SK-N-SH (cell line): ENCODE measurements around the gene FBXO15. TPM values are rescaled to one million over a fixed set of nuclear protein-coding genes. Genes with fewer than 3 reads are reported as not detected.

Experiments used
- CTCF ChIA-PET: fragments of 300-600, 350-600 bp; formaldehyde crosslinking; extraction: SDS; loops from one replicate; lab custom pipeline; 2021; lab: Yijun Ruan, JAX
- POLR2A ChIA-PET: fragments of 350-600 bp; sonication (Branson Sonifier 250); formaldehyde crosslinking; extraction: SDS; loops from one replicate; lab custom pipeline; 2020; ENCODE audit warnings: antibody characterized with exemption, inconsistent platforms; lab: Yijun Ruan, JAX
- DNase-seq: peaks from one replicate; pipeline ENCODE4 v3.0.0; 2012
- H2AFZ ChIP-seq: fragments of 200-600 bp; sonication (generic); 2 replicates; pipeline ENCODE4 v1.8.1; 2016; ENCODE audit warnings: antibody characterized with exemption, mild to moderate bottlenecking, low read depth
- H3F3A ChIP-seq: fragments of 200-600 bp; sonication (generic); replicated peaks from 2 replicates; pipeline ENCODE3; 2016; ENCODE audit warnings: antibody characterized with exemption, mild to moderate bottlenecking; ENCODE audit not compliant: insufficient read depth
- H3K27ac ChIP-seq, 2 experiments: fragments of 200-500 bp in 1 of 2; fragments of 200-600 bp in 1 of 2; sonication (Bioruptor generic) in 1 of 2; sonication (generic), shearing (Covaris generic) in 1 of 2; 2 replicates each; pipeline versions ENCODE4 v1.5.1 to v1.6.1; 2014 to 2016; ENCODE audit warnings: low read depth in 2 of 2, inconsistent platforms in 1 of 2, low read length in 1 of 2, mild to moderate bottlenecking in 1 of 2, mixed read lengths in 1 of 2
- H3K27me3 ChIP-seq: fragments of 200-600 bp; sonication (generic), shearing (Covaris generic); 2 replicates; pipeline ENCODE4 v1.6.1; 2016; ENCODE audit warnings: mixed run types; ENCODE audit not compliant: insufficient read depth
- H3K36me3 ChIP-seq, 2 experiments: fragments of 200-500 bp in 1 of 2; fragments of 200-600 bp in 1 of 2; sonication (Bioruptor generic) in 1 of 2; sonication (generic) in 1 of 2; replicated peaks in 1 of 2; 2 replicates each; pipeline versions ENCODE3 to v1.5.1; 2014 to 2016; ENCODE audit warnings: low read length in 1 of 2, mild to moderate bottlenecking in 1 of 2; ENCODE audit not compliant: insufficient read depth in 2 of 2, control insufficient read depth in 1 of 2
- H3K4me1 ChIP-seq, 2 experiments: fragments of 200-500 bp in 1 of 2; fragments of 200-600 bp in 1 of 2; sonication (Bioruptor generic) in 1 of 2; sonication (generic), shearing (Covaris generic) in 1 of 2; 2 replicates each; pipeline versions ENCODE4 v1.5.1 to v1.6.1; 2014 to 2016; ENCODE audit warnings: low read depth in 1 of 2, low read length in 1 of 2, mixed run types in 1 of 2; ENCODE audit not compliant: insufficient read depth in 2 of 2, control insufficient read depth in 1 of 2
- H3K4me2 ChIP-seq: fragments of 200-600 bp; sonication (generic), shearing (Covaris generic); 2 replicates; pipeline ENCODE4 v1.6.1; 2017; ENCODE audit warnings: mixed run types
- H3K4me3 ChIP-seq, 2 experiments: fragments of 200-500 bp in 1 of 2; fragments of 200-600 bp in 1 of 2; sonication (Bioruptor generic) in 1 of 2; sonication (generic), shearing (Covaris generic) in 1 of 2; 2 replicates each; pipeline versions ENCODE4 v1.5.1 to v1.8.1; 2014 to 2016; ENCODE audit warnings: low read depth in 2 of 2, inconsistent platforms in 1 of 2, low read length in 1 of 2, mild to moderate bottlenecking in 1 of 2, mixed read lengths in 1 of 2, moderate library complexity in 1 of 2
- H3K79me2 ChIP-seq: fragments of 200-600 bp; sonication (generic); 2 replicates; pipeline ENCODE4 v1.8.1; 2017; ENCODE audit warnings: mild to moderate bottlenecking; ENCODE audit not compliant: insufficient read depth
- H3K9ac ChIP-seq: fragments of 200-600 bp; sonication (generic); 2 replicates; pipeline ENCODE4 v1.6.1; 2017; ENCODE audit warnings: mixed run types
- H3K9me2 ChIP-seq: fragments of 200-600 bp; sonication (generic); 2 replicates; pipeline ENCODE4 v1.6.1; 2017; ENCODE audit warnings: mixed run types
- H3K9me3 ChIP-seq: fragments of 200-600 bp; sonication (generic); 2 replicates; pipeline ENCODE4 v1.6.1; 2017; ENCODE audit warnings: mixed run types, mild to moderate bottlenecking, moderate library complexity
- H4K20me1 ChIP-seq: fragments of 200-600 bp; sonication (generic); 2 replicates; pipeline ENCODE4 v1.6.1; 2017; ENCODE audit warnings: mild to moderate bottlenecking, mixed run types; ENCODE audit not compliant: insufficient read depth
- EP300 ChIP-seq, 2 experiments: IDR thresholded peaks; 2 replicates each; pipeline versions ENCODE4 v1.4.0 to v1.6.1; 2012; ENCODE audit warnings: borderline replicate concordance in 1 of 2, low read depth in 1 of 2, low read length in 1 of 2
- FOSL2 ChIP-seq: IDR thresholded peaks from 2 replicates; pipeline ENCODE4 v1.4.0; 2012; ENCODE audit warnings: low read depth, mild to moderate bottlenecking, moderate library complexity, borderline replicate concordance
- FOXM1 ChIP-seq: IDR thresholded peaks from 2 replicates; pipeline ENCODE4 v1.4.0; 2012; ENCODE audit warnings: low read depth, mild to moderate bottlenecking
- IRF3 ChIP-seq: fragments of 150-350 bp; IDR thresholded peaks from 2 replicates; pipeline ENCODE4 v1.6.1; 2016; ENCODE audit warnings: mild to moderate bottlenecking, low read depth, low read length
- JUND ChIP-seq: IDR thresholded peaks from 2 replicates; pipeline ENCODE4 v1.4.0; 2012
- REST ChIP-seq: IDR thresholded peaks from 2 replicates; pipeline ENCODE4 v1.6.1; 2012; ENCODE audit warnings: mild to moderate bottlenecking, low read depth, low read length, moderate library complexity
- RFX5 ChIP-seq: IDR thresholded peaks from 2 replicates; pipeline ENCODE4 v1.6.1; 2012; ENCODE audit warnings: mild to moderate bottlenecking, improper control_type of control experiment, low read length
- WGBS: methylation state at CpG from one replicate; pipeline ENCODE4 v1.1.6; 2017; ENCODE audit warnings: low lambda C conversion rate; 5-methylcytosine and 5-hydroxymethylcytosine counted together
- polyA plus RNA-seq, 3 experiments: library from polyadenylated mRNA; depleted of rRNA; stranded (reverse); fragments of >200 nt; gene quantifications; 2 replicates each; pipeline ENCODE4 v1.2.3, GENCODE V29; 2012

FBXO15 gene
- polyA plus RNA-seq, 1 of the 3 experiments (the other 2 are of a cell fraction) = 0.62 TPM

- H3K4me3 ChIP-seq = no peak overlapping the region
- no peaks in the 10 kb centered on the region for H3K9me2 ChIP-seq
- TF ChIP-seq FOXM1 (no peak), REST (no peak)
- no peak for DNase-seq
- no peaks in the 10 kb centered on the region for H3K36me3 ChIP-seq
- H3K9ac ChIP-seq = no peak overlapping the region
- CTCF ChIA-PET = interaction anchor here (0.8 to 3.9 kb wide), 7 partner anchors 10 to 512 kb away, joined by 3 to 23 read pairs (median 5); no protein-coding TSS in a partner anchor
- no peaks in the 10 kb centered on the region; the same call in 1 of the 2 replicates for H3K27me3 ChIP-seq
- H3K4me2 ChIP-seq = no peak overlapping the region
- WGBS = 41% methylated on average over 4 of the region's 4 CpGs
- POLR2A ChIA-PET = no interaction called here
- H4K20me1 ChIP-seq = no peaks in the 10 kb centered on the region
- no peak overlapping the region for H3K27ac ChIP-seq
- H3K9me3 ChIP-seq = no peaks in the 10 kb centered on the region
- H3F3A ChIP-seq = no peaks in the 10 kb centered on the region
- no peaks in the 10 kb centered on the region for H3K4me1 ChIP-seq
- no peaks in the 10 kb centered on the region for H3K79me2 ChIP-seq
- H2AFZ ChIP-seq = no peak overlapping the region
These were observed 107.6 kb downstream of the FBXO15 start for GRCh38 chr18:74040008-74040407.

DNA sequence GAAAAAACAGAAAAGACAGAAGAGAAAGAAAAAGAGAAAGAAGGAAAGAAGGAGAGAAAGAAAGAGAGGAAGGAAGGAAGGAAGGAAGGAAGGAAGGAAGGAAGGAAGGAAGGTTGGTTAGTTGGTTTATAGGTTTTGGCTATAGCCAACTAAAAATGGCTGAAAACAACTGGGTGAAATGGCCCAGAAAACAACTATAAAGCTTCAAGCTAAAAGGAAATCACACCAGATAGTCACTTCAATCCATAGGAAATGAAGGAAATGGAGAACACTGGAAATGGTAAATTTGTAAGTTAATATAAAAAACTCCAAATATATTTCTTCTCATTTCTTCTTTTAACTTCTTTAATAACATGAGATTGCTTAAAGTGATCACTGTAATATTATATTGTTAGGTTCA is 118.5 kb downstream of the FBXO15 start:
- ChIA-PET CTCF (no interaction called here), POLR2A (no interaction called here)
- H3K9me2 ChIP-seq = no peaks in the 10 kb centered on the region
- H3K9me3 ChIP-seq = no peaks in the 10 kb centered on the region
- H3K4me2 ChIP-seq = no peak overlapping the region
- peaks cover 0 to 3% of the 10 kb centered on the region in 2 experiments for H3K36me3 ChIP-seq
- H3K4me1 ChIP-seq = no peaks in the 10 kb centered on the region
- no peaks in the 10 kb centered on the region for H4K20me1 ChIP-seq
- no peak for DNase-seq
- no peaks in the 10 kb centered on the region for H3F3A ChIP-seq
- no peaks in the 10 kb centered on the region for H3K79me2 ChIP-seq
- H2AFZ ChIP-seq = no peak overlapping the region
- no peak overlapping the region for H3K4me3 ChIP-seq
- H3K27me3 ChIP-seq = no peaks in the 10 kb centered on the region; the same call in 1 of the 2 replicates
- TF ChIP-seq RFX5 = no peak
- TF ChIP-seq EP300 (IDR thresholded peaks at IDR 0.05; ENCODE audit: borderline replicate concordance in 1 of 2, low read depth in 1 of 2, low read length in 1 of 2) = no peak
- no peak for TF ChIP-seq JUND
- TF ChIP-seq FOXM1 = no peak
- TF ChIP-seq IRF3 = no peak
- TF ChIP-seq FOSL2 = no peak
- TF ChIP-seq, all 33 proteins: peak for 0
- Histone ChIP-seq H3K27ac (no peak overlapping the region), H3K9ac (no peak overlapping the region)

Other genes starting within 250 kb of the FBXO15 start
- gene TIMM21, start 689 bp upstream of the FBXO15 start, polyA plus RNA-seq (2012; rRNA removed) = 27.6 and 41.1 TPM in 2 replicates
- 39.0 and 42.1 TPM in 2 replicates for gene CYB5A, start 144.1 kb upstream of the FBXO15 start, polyA plus RNA-seq (2012; rRNA removed)
- gene C18orf63, start 168.0 kb upstream of the FBXO15 start, polyA plus RNA-seq (2012; rRNA removed) = not detected in 2 replicates